Cerebellar nuclear complex (tissue), 1 donor: ENCODE measurements around the gene SLC7A1.

Experiments used
- DNase-seq, 2 experiments: peaks; one replicate each; lab custom pipeline; 2025; lab: John Stamatoyannopoulos, UW

Gene SLC7A1

GRCh38 chr13:29583073-29583785 lies 12.3 kb downstream of the SLC7A1 start:
- DNase-seq = no peak

- no peak for DNase-seq
Observed at GRCh38 chr13:29582171-29582570, 13.3 kb downstream of the SLC7A1 start.

DNA sequence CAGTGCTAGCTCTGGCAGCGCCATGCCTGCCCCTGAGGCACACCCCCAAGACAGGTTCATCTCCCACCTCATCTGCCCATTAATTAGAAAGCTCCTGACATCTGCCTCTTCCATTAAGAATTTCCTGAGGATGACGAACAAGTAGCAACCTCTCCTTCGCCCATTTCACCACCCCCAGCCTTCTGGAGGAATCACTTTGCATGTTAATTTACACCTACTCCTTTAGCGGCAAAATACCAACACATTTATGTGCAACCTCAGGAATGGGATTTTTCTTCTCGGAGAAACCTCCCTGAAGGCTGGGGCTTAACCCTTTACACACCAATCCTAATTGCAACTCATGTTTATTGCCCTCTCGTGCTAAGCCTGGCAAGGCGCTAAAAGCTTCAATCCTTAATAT lies 13.8 kb downstream of the SLC7A1 start:
- DNase-seq = no peak

DNA sequence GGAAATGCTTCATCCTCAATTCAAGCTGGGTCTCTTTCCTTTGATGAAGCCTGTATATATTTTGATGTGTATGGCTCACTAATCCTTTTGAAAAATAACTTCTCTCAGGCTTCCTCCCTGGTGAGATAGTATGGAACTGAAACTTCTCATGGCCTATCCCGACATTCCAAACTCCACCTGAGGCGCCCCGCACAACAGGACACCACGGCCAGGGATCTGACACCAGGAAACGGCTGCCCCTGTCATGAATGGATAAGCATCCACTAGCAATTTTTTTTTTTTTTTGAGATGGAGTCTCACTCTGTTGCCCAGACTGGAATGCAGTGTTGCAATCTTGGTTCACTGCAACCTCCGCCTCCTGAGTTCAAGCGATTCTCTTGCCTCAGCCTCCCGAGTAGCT lies 16.4 kb downstream of the SLC7A1 start:
- DNase-seq = no peak

DNA sequence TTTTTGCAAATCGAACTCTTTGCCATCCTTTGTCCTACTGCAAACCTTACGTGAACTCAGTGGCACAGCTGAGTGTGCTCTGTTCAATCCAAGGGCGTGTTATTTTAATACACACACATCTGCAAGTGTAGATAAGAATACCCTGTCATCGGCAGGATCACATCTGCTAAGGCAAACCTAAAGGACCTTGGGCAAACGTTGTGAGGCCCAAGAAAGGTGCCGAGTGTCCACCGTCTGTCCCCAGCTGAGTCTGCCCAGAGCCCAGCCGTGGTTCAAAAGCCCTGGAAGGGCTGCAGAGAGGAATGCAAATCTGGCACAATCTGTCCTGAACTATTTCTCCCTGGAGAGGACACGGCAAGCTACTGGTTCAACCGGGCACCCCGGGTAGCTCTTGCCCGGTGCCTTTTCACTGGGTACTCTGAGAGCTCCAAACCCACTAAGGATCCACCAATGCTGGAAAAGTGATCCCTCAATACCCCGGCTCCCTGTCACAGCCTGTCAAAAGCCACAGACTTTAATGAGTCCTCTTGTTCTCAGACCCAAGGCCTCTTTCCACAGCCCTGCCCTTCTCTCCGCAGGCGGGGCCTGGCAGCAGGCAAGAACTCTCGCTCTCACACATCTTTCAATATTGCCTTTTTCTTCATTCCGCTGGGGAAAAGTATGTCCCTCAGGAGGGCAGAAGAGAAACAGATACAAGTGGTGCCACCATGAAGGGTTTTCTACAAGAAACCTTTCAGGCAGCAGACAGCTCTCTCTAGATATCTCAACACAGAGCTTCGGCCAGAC lies 17.0 kb downstream of the SLC7A1 start:
- no peak for DNase-seq

DNA sequence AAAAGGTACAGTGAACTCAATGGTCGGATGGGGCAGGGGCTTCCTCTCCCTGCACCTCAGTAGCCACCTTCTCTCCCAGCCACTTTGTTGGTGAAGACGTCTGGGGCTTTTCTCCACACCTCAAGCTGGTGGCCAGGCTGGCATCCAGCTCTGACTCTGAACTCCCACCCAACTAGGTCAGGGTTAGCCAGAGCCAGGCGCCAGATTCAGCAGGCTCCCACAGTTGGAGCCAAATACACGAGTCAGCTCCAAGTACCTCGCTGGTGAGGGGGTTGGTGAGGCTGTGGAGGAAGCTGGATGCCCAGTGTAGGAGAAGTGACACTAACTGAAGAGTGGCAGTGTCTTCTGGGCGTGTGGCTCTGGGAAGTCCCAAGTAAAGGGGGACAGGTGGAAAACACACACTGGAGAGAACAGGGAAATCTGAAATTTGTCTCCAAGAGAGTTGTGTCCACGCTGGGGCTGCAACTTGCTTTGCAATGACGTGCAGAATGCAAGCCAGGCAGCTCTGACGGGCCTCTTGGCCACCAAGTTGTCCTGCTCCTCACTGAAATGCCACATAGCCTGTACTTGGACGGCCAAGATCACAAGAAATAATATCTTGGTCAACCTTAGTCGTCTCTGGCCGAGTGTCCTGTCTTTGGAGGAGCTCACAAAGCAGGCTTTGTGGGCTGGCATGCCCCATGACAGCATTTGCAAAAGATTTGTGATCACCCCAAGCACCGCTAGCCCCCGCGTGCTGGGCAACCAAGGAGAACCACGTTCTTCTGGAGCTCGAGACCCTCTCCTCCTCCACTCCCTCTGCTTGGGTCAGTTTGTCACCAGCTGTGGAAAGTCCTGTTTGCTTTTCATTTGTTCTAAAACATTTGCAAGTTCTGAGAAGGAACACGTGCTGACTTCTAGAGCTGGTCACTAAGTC lies 18.1 kb downstream of the SLC7A1 start:
- peak in 1 of 2 experiments; percentile 56 for DNase-seq

- no peak for DNase-seq
Observed at GRCh38 chr13:29576581-29576980, 18.9 kb downstream of the SLC7A1 start.

- DNase-seq = no peak
Observed at GRCh38 chr13:29575098-29575497, 20.4 kb downstream of the SLC7A1 start.

DNA sequence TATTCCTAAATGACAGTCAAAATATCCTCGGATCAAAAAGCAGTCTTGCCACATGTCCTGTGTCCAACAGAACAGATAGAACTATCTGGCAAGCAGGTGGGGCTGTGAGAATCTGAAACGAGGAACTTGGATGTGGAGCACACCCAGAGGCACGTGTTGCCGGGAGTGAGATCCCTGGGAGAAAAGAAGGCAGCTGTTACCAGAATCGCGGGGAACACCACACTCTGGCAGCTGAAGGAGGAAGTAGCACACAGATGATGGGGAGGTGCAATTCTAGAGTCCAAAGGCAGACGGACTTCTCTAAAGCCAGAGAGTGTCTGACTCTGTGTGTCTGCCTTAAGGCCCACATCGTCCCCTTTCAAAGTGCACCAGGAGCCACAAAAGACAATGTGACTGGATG lies 22.3 kb downstream of the SLC7A1 start:
- DNase-seq = no peak

DNA sequence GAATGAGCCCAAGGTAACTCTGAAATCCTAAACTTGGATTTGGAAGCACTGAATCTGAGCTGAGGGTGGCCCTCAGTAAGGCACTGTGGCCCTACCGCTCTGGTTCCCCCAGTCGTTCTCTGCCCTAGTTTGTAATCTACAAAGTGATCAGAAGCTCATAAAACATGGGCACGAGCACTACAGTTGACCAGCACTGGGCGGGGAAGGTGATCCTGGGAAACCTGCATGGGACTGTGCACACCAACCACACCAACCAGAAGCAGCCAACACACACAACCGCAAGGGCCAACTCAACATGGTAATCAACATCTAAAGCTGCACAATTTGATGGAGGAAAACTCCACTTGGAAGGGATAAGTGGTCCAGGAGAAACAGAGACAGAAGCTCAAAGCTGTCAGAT lies 22.9 kb downstream of the SLC7A1 start:
- no peak for DNase-seq

DNA sequence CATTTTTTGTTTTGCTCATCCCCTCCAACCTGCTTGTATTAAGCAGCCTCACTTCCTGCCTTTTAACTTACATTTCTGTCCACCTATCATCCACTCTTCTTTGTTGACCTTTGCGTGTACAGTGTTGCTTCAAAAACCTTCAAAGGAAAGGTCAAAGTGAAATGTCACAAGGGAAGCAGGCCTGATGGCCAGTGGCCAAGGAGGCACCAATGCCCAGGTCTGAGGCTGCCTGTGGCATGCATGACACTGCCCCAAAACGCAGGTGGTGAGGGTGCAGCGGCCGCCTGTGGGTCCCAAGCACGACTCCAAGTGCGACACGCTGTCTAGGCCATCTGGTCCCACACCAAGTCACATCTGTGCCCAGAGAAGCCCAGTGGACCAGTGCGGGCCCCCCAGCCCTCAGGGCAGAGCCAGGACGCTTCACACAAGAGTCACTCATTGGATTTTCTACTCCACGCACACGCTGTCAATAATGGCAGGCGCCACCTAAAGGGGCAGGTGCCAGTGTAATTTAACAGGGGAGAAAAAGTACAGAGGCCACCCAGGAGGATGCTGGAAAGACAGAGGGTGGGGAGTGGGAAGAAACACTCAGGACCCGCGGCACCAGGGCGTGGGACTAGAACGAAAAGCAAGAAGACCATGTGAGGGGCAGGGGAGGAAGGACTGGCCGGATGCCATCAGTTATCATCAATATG lies 23.5 kb downstream of the SLC7A1 start:
- no peak for DNase-seq

GRCh38 chr13:29570051-29570654 lies 25.3 kb downstream of the SLC7A1 start:
- no peak for DNase-seq

GRCh38 chr13:29569253-29570050 lies 26.0 kb downstream of the SLC7A1 start:
- DNase-seq = no peak

- no peak for DNase-seq
Observed at GRCh38 chr13:29568731-29569130, 26.8 kb downstream of the SLC7A1 start.

GRCh38 chr13:29567411-29567810 lies 28.1 kb downstream of the SLC7A1 start:
- DNase-seq = no peak

- no peak for DNase-seq
Observed at GRCh38 chr13:29566206-29566605, 29.3 kb downstream of the SLC7A1 start.

DNA sequence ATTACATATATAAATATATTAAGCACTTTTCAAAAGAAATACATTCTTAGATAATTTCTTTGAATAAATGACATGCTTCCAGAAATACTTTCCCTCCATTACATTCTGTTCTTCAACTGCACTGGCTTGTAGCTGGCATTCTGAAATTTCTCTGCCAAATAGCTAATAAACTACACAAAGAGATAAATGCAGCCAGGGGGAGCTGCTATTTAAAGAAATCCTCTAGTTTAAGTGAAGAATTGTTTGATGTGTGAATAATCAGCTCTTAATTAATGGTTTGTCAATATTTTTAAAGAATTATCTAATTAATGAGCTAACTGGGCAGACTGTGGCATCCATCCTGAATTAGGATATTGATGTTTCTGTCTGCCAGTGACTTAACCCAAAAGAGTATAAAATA lies 30.7 kb downstream of the SLC7A1 start:
- no peak for DNase-seq

- DNase-seq = no peak
Observed at GRCh38 chr13:29564373-29564772, 31.1 kb downstream of the SLC7A1 start.

DNA sequence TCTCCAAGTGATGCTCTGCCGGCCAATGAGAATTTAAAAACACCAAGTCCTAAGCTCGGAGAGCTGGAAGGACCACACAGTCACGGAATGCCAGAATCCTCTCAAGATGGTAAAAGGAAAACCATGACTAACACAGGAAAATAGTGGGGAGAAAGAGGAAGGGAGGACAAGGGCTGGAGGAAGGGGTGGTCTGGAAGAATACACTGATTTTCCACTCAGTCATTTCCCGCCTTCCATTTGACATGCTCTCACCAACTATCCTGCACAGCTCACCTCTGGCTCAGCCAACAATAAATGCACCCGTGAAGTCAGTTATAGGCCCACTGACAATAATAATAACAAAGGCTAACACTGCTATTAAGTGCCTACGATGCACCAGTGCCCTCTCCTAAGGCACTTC lies 31.5 kb downstream of the SLC7A1 start:
- no peak for DNase-seq

DNA sequence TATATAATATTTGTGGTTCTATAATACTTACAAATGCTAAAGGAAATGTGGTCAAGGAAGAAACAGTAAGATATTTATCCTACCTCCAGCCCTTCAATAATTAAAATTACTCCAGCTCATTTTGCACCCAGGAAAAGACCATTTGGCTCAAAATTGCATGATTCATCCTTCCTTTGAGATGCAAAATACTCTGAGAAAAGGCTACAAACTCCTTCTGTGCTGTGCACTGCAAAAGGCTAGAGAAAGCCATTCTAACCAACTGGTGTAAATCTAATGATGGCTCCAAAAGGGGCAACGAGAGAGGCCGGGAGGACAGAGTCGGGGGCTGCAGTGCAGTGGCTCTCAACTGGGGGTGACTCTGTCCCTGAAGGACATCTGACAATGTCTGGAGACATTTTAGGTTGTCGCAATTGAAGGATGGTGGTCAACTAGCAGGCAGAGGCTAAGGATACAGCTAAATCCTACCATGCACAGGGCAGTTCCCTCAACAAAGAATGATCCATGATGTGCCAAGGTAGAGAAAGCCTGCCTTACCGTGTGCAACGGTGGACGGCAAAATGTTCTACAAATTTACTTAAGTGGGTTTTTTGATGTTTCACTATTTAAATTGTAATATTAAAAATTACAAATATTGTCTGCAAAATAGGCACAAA lies 32.6 kb downstream of the SLC7A1 start:
- no peak for DNase-seq
